OCI-M2 (cell line): Measurements from ENCODE around the gene ASCL5.

Experiments
- DNase-seq: peaks from one replicate; lab custom pipeline; 2025; ENCODE audit not compliant: unreplicated experiment; lab: John Stamatoyannopoulos, UW

Gene ASCL5

DNA sequence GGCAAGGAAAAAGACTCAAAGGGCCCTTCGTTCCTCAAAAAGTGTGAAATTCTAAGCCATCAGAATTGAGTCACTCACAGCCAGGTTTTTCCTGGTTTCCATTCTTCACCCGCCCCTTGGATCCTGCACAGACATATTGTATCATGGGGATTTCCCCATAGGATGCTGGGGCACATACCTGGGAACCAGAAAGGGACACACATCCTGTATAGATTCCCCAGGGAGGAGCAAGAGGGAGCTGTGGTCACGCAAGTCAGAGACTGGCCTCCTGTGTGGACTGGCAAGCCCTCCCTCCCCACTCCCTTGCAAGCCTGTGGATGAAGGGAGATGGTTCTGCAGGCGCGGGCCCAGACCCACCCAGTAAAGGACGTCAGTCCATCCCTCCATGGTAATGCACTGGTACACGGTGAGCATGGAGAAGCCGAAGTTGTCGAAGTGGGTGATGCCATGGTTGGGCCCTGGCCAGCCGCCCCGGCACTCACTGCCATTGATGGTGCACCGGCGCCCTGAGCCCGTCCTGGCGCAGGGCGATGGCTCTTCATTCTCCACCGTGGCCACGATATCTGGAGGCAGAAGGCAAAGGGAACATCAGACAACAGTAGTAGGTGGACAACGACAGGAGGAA lies 38.0 kb downstream of the ASCL5 start:
- no peak for DNase-seq

DNA sequence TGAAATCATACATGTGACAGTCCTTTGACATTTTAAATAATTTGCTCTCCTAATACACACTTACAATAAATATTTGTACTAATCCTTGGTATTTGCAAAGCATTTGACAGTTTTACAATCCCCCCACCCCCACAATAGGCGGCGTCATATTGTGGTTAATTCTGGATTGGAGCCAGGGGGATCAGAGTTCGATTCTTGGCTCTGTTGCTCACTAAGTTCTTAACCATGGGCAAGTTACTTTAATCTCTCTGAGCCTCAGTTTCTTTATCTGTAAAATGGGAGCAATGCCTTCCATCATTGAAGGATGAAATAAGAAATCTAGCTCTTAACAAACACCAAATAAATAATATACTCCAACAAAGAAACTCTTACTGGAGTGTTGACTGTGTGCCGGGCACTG lies 38.6 kb downstream of the ASCL5 start:
- no peak for DNase-seq

DNA sequence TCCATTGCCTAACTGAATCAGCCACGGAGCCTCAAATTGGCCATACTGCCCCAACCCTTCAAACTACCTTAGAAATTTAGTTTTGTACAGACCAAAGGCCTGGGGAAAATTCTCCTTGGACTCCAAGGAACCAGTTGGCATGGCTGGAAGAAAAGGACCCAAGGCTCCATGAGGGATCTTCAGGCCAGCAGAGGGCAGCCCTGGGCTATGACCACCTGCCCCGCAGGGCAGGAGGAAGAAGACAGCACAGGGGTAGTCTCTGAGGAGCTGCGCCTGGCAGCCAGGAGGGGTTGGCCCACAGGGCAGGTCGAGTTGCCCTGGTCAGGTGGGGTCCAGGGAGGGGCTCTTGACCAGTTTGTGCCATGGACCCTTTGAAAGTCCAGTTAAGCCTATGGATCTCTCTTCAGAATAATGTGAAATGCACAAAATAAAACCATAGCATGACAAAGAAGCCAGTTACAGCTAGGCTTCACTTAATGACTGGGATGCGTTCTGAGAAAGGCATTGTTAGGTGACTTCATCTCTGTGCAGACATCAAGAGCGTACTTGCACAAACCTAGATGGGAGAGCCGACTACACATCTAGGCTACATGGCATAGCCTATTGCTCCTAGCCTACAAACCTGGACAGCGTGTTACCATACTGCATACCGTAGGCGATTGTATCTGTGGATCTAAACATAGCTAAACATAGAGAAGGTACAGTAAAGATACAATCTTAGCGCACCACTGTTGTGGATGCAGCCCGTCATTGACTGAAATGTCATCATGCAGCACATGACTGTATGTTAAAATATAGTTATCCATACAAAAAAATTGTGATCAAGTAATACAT lies 40.9 kb downstream of the ASCL5 start:
- no peak for DNase-seq

DNA sequence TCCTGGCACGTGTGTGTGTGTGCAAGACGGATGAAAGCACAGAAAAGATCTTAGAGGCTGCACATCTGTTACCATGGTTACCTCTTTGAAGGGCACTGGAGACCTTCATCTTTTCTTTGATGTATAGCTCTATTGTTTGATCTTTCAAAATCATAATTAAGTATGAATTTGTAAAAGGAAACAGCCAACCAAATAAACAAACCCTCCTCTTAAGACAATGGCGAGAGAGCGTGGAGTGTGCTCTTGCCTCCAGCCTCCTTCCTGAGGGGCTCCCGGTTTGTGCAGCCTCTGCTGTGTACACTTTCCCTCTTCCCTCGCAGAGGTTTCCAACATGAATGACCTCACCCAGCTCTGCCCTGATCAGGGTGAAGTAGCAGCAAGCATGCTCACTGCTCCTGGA lies 42.7 kb downstream of the ASCL5 start:
- DNase-seq, result no peak

DNA sequence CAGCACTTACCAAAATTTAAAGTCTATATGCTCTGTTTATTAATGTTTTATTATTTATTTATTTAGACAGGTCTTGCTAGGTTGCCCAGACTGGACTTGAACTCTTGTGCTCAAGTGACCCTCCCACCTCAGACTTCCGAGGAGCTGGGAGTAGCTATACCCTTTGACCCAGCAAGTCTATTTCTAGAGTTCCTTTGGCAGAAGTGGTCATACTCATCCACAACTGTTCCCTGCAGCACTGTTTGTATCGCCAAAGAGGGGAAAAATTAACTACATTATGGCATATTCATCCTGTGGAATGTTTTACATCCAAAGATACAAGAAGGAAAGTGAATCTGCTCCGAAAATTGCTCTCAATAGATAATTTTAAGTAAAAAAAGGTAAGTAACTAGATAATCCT lies 43.2 kb downstream of the ASCL5 start:
- no peak for DNase-seq

DNA sequence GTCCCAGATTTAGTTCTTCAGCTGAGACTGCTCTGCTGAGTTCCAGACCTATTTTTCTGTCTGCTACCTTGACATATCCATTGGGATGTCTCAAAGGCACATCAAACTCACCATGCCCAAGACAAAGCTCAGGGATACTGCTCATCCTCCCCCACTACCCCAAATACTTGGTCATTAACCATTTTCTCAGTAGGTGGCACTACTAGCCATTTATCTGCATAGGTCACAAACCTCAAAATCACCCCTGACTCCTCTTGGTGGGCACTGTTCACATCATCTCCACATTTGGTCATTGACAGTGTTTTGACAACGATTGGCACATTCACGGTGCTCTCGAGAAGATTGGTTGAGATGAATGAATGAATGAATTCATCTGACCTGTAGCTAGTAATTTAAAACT lies 46.8 kb downstream of the ASCL5 start:
- DNase-seq, result no peak

DNA sequence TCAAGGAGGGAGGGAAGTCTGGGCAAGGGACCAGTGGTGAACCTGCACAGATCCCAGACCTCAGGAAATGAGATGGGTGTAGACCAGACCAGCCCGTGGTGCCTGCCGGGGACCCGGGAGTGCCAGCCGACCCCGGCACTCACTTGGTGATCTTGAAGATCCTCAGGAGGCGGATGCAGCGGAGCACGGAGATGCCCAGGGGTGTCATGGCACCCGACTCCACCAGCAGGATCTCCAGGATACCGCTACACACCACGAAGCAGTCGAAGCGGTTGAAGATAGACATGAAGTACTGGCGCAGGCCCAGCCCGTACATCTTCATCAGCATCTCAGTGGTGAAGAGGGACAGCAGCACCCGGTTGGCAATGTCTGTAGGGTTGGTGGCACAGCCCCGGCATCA lies 49.2 kb downstream of the ASCL5 start:
- no peak for DNase-seq

DNA sequence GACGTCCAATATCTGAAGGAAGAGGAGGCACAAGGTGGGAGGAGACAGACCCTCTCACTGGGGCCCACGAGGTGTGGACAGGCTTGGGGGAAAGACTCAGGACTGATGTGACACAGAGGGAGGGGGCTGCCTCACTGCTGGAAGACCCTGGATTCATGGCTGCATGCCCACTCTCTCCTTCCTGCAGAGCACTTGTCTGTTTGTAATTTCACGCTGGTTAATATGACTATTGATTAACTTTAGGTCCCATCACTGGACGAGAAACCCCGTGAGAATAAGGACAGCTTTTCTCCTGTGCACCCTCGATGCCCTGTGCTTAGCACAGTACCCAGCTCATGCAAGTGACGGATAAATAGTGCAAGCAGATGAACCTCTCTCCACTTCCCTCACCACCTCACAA lies 49.9 kb downstream of the ASCL5 start:
- no peak for DNase-seq

DNA sequence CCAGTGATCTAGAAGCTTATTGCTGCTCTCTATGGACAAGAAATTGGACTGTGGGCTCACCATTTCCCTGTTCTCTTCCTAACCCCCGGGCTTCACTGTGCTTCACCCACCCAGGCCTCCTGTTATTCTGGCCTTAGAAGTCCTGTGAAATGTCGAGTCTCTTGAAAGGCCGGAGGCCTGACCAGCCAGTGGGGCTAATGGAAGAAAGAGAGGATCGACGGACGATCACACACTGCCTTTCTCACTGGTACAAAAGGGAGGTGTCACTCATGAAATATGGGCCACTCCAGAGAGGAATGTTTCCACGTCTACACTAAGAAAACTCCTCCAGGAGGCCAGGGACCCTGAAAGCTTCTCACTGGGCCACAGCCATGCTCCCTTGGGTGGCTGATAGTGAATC lies 50.9 kb downstream of the ASCL5 start:
- DNase-seq, result no peak

DNA sequence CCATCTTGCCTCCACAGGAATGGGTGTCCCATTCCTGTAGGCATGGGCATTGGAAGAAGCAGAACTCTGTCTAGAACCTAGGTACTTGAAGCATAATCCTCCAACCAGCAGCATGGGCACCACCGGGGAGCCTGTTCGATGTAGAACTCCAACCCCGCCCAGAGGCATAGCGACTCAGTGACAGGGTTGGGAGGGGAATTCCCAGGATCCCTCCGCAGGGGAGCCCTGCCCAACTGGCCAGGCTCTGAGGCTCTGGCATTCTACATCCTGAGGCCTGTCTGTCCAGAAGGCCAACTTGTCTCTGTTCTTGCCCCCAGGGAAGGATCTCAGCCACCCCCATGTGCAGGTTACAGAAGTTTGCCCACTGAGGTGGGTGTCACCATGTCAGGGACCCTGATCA lies 53.0 kb downstream of the ASCL5 start:
- no peak for DNase-seq

DNA sequence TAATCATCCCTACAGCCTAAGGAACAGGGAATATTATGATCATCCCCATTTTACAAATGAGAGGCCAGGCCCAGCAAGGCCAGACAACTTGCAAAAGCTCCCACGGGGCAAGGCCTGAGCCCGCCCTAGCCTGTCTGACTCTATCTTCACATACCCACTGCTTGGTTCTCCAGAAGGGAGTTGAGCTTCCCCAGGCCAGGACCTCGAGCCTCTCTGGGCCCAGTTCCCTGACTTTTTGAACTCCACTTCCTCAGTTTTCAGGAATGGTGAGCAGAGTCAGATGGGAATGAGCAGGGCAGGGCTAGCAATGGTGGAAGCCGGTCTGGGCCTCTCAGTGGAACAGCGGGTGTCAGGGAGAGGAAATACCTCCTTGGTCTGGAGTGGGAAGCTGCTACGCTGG lies 54.1 kb downstream of the ASCL5 start:
- no peak for DNase-seq

DNA sequence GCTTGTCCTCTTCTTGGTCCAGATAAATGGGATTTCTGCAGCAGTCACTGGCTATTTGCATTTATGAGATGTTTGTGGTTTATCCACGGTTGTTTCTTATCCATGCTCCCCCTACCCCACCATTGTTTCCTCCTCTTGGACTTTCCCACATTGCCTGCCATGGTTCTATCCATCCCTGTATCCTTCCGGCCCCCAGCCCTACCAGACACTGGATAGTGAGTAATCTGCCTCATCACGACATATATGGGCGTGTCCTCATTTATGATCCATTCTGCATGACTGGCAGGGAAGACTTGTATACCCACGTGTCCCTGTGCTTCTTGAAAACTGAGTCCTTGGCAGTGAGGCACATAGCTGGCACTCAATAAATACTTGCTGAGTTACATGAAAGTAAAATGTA lies 54.8 kb downstream of the ASCL5 start:
- no peak for DNase-seq

DNA sequence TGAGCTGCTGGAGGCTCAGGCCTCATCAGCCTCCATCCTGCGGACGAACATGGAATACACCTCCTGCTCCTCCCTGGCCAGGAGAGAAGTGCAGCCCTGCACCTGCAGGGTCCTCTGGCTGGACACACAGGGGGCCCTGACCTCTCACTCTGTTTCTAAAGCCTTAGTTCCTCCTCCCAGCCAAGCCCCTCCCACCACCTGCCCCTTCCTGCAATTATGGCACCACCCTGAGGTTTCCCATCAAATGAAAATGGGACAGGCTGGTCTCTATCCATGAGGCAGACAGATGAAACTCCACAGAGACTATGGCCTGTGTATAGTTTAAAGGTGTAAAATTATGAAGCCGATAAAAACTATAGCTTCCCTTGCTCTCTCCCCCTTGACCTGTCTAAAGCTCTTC lies 57.3 kb downstream of the ASCL5 start:
- no peak for DNase-seq

DNA sequence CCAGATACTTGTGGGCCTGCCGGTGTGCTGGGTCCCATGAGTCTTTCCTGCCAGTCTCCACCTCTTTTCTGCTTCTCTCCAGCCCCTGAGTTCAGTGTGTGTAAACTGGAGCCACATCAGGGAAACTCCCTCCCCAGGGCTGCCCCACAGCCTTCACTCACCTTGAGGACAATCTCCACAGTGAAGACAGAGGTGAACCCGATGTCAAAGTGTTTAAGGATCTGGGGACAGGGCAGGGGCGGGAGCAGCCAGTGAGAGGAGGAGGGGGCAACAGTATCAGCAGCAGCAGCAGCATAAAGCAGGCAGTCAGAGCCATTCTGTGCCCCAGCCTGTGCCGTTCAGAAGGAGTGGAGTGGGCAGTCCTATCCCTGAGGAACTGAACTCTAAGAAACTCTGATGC lies 58.0 kb downstream of the ASCL5 start:
- no peak for DNase-seq

DNA sequence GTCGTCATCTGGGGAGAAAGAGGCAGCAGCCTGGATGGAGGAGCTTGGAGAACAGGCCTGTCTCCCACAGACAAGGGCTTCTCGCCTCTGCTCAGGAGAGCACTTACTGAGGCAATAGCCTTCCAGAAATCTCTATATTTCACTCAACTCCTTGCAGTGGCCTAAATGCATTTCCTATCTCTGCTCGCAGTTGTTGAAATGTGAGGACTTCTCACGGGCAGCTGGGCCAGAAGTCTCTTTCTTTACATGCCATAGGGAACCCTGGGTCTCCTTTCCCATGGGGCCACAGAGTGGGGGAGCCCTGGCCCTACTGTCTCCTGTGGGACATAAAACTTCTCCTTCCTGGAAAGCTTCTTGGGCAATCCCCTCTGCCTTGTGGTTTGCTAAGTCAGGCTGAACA lies 60.0 kb downstream of the ASCL5 start:
- no peak for DNase-seq

DNA sequence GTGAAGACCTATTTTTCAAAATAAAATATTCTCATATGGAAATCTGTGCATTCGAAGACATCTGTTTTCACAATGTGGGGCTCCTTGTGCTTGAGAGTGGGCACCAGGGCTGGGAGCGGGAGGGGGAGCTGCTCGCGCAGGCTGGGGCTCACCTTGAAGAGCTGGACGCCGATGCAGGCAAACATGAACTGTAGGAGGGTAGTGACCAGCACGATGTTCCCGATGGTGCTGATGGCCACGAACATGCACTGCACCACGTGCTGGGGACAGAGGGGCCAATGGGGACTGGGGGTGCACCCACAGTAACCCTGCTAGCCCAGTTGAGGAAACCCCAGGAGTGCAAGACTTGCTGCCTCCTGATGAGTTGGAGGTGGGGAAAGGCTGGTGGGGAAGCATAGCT lies 61.3 kb downstream of the ASCL5 start:
- DNase-seq, result no peak

DNA sequence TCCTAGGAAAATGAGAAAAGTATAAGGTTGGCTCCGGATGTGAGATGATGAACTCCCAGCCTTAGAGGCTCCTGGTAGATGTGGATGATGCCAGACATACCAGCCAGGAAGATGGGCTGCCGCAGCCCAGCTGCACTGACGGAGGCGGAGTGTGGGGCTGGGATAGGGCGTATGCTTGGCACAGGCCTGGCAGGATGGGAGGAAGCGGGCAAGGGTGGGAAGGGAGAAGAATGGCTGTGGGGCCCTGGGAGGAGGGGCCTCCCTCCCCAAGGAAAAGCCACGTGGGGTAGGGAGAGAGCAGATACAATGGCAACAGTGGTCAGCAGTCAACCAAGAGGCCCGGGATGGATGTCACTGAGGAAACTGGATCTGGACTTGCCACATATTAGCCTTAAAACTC lies 62.2 kb downstream of the ASCL5 start:
- no peak for DNase-seq
